A549 (cell line): ENCODE results near the gene FOXO6. TPM values are rescaled to one million over a fixed set of nuclear protein-coding genes. Genes with fewer than 3 reads are reported as not detected.

Source experiments
- ATAC-seq, 2 experiments: fragments of 200-7000 bp in 1 of 2; fragments of >200 bp in 1 of 2; cut with Nextera tagmentation in 1 of 2; cut with Tn5 transposase in 1 of 2; 3 replicates each; pipeline versions ENCODE4 v1.8.0 to v1.9.1; 2018 to 2020; ENCODE audit warnings: mild to moderate bottlenecking in 1 of 2, moderate library complexity in 1 of 2
- CTCF ChIA-PET: fragments of 300-600 bp; sonication (Branson Sonifier 250); formaldehyde crosslinking; extraction: SDS; loops from one replicate; lab custom pipeline; 2021; ENCODE audit warnings: antibody characterized with exemption, inconsistent platforms; lab: Yijun Ruan, JAX
- POLR2A ChIA-PET: fragments of 350-600 bp; formaldehyde crosslinking; extraction: SDS; loops from one replicate; lab custom pipeline; 2021; ENCODE audit warnings: antibody characterized with exemption, inconsistent platforms; lab: Yijun Ruan, JAX
- DNase-seq, 2 experiments: peaks; one replicate each; pipeline versions ENCODE4 v3.0.0 to v3.0.0-alpha.2; 2011 to 2016; ENCODE audit warnings: low read depth in 1 of 2, low spot score in 1 of 2
- FAIRE-seq: peaks from 2 replicates; lab custom pipeline; 2011; peaks lifted over from hg19 to GRCh38; lab: Jason Lieb, UNC
- H3K27ac ChIP-seq, 2 experiments: fragments of >200 bp; sonication (Bioruptor Twin); formaldehyde crosslinking; 3 replicates each; pipeline ENCODE4 v1.5.1; 2016 to 2017
- H3K4me1 ChIP-seq: fragments of >200 bp; sonication (Bioruptor Twin); formaldehyde crosslinking; 3 replicates; pipeline ENCODE4 v1.6.1; 2016
- H3K4me2 ChIP-seq: fragments of >200 bp; sonication (Bioruptor Twin); formaldehyde crosslinking; 3 replicates; pipeline ENCODE4 v1.6.1; 2016
- H3K4me3 ChIP-seq: fragments of >200 bp; sonication (Bioruptor Twin); formaldehyde crosslinking; 3 replicates; pipeline ENCODE4 v1.5.1; 2016
- H3K9me3 ChIP-seq: fragments of >200 bp; sonication (Bioruptor Twin); formaldehyde crosslinking; 3 replicates; pipeline ENCODE4 v1.6.1; 2016
- CHD4 ChIP-seq: fragments of 200-600 bp; sonication (generic); IDR thresholded peaks from 2 replicates; pipeline ENCODE4 v1.6.1; 2016; ENCODE audit warnings: antibody characterized with exemption, mild to moderate bottlenecking, borderline replicate concordance
- EHMT2 ChIP-seq: fragments of 200-600 bp; sonication (generic); IDR thresholded peaks from 2 replicates; pipeline ENCODE4 v1.6.1; 2016; ENCODE audit warnings: antibody characterized with exemption, low read depth, mild to moderate bottlenecking, moderate library complexity
- HDAC2 ChIP-seq: fragments of 200-600 bp; sonication (generic); IDR thresholded peaks from 2 replicates; pipeline ENCODE4 v1.6.1; 2016
- HOXA7 ChIP-seq: fragments of 250-450 bp; sonication (Bioruptor Pico); IDR thresholded peaks from 2 replicates; pipeline ENCODE4 v1.5.0; 2020; ENCODE audit warnings: mild to moderate bottlenecking, moderate library complexity
- HOXB5 ChIP-seq: fragments of 250-450 bp; sonication (Bioruptor Pico); IDR thresholded peaks from 2 replicates; pipeline ENCODE4 v1.5.0; 2020; ENCODE audit warnings: mild to moderate bottlenecking, moderate library complexity
- JUN ChIP-seq, 2 experiments: fragments of >200 bp; sonication (Bioruptor Twin); formaldehyde crosslinking; IDR thresholded peaks; 2 replicates in 1 of 2; 3 replicates in 1 of 2; pipeline ENCODE4 v1.6.1; 2016 to 2017
- MAFK ChIP-seq: fragments of 450-650 bp; IDR thresholded peaks from 2 replicates; pipeline ENCODE4 v1.6.1; 2014; ENCODE audit not compliant: partially characterized antibody
- MYC ChIP-seq: IDR thresholded peaks from 2 replicates; pipeline ENCODE4 v1.6.1; 2012; ENCODE audit warnings: mild to moderate bottlenecking, inconsistent platforms, low read length, improper control_type of control experiment, borderline replicate concordance
- NPAS2 ChIP-seq: fragments of 250-450 bp; sonication (Bioruptor Pico); IDR thresholded peaks from 2 replicates; pipeline ENCODE4 v1.8.0; 2022; ENCODE audit warnings: mild to moderate bottlenecking, moderate library complexity, borderline replicate concordance
- PHF8 ChIP-seq: fragments of 200-600 bp; sonication (generic); IDR thresholded peaks from 2 replicates; pipeline ENCODE4 v1.6.1; 2016; ENCODE audit warnings: low read depth, mild to moderate bottlenecking, antibody characterized with exemption, moderate library complexity, borderline replicate concordance
- POLR2AphosphoS2 ChIP-seq: conservative IDR thresholded peaks from 2 replicates; pipeline ENCODE4 v1.6.1; 2012; ENCODE audit warnings: low read length, improper control_type of control experiment, inconsistent platforms
- TFCP2L1 ChIP-seq: fragments of 250-450 bp; sonication (Bioruptor Pico); IDR thresholded peaks from 2 replicates; pipeline ENCODE4 v1.5.0; 2021; ENCODE audit warnings: mild to moderate bottlenecking
- ZSCAN20 ChIP-seq: fragments of 250-450 bp; sonication (Bioruptor Pico); IDR thresholded peaks from 2 replicates; pipeline ENCODE4 v1.8.0; 2022; ENCODE audit warnings: mild to moderate bottlenecking, moderate library complexity
- WGBS: methylation state at CpG from one replicate; pipeline ENCODE4 v1.1.6; 2017; ENCODE audit errors: missing lambda C conversion rate; 5-methylcytosine and 5-hydroxymethylcytosine counted together
- polyA plus RNA-seq, 4 experiments: library from polyadenylated mRNA; depleted of rRNA in 3 of 4; stranded (reverse); fragments of >200 nt; fragmentation: RNase III in 1 of 4; extraction: RNeasy Plus Mini Kit Qiagen cat#74134 plus additional on column Dnase treatment in 1 of 4; gene quantifications; 2 replicates in 3 of 4; 3 replicates in 1 of 4; pipeline ENCODE4 v1.2.3, GENCODE V29; 2011 to 2017
- TF ChIP-seq, protein P1 (sequence below): fragments of >200 bp; sonication (Bioruptor Twin); formaldehyde crosslinking; IDR thresholded peaks from 3 replicates; pipeline ENCODE4 v1.6.1; 2016
- TF ChIP-seq, protein P2 (sequence below): IDR thresholded peaks from 2 replicates; pipeline ENCODE4 v1.6.1; 2012; ENCODE audit warnings: low read depth, borderline replicate concordance
- TF ChIP-seq, protein P3 (sequence below): fragments of 200-600 bp; sonication (generic); IDR thresholded peaks from 2 replicates; pipeline ENCODE4 v1.6.1; 2016; ENCODE audit warnings: antibody characterized with exemption, mild to moderate bottlenecking, moderate library complexity
- TF ChIP-seq, protein P4 (sequence below): fragments of >200 bp; sonication (Bioruptor Twin); formaldehyde crosslinking; IDR thresholded peaks from 3 replicates; pipeline ENCODE4 v1.5.1; 2016

Gene FOXO6
- polyA plus RNA-seq, 2 of the 4 experiments (the other 2 are of a cell fraction), result 0.10 to 0.25 TPM

DNA sequence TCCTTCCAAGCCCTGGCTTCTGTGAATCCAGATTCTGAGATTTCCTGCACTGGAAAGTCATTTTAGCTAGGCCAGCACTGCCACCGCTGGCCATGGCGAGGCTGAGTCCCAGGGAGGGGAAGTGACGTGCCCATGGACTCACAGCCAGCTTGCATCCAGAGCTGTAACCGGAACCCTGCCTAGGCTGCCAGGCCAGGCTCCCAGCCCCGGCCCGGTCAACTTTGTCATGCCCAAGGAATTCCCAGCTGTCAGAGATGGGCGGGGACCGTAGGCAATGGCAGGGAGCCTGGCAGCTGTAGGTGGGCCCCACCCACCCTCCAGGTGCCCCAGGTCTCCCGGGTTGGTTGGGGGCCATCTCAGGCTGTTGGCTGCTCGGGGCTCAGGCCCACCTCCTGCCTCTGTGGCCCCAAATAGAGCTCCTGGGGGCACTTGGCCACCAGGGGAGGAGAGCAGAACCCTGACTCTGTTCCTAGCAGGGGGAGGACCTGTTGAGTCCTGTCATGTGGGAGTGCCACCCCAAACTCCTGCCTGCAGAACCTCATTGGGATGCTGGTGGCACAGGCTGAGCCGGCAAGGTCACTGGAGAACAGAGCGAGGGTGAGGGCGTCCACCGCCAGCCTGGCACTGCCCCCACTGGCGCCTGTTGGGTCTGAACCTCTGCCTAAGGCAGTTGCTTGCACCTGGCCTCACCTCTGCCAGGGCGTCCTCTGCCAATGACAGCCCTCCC, 57.8 kb downstream of the FOXO6 start:
- H3K4me2 ChIP-seq, result peak overlapping the region; percentile 50; the same call in 2 of the 3 replicates
- TF ChIP-seq, protein P1, sequence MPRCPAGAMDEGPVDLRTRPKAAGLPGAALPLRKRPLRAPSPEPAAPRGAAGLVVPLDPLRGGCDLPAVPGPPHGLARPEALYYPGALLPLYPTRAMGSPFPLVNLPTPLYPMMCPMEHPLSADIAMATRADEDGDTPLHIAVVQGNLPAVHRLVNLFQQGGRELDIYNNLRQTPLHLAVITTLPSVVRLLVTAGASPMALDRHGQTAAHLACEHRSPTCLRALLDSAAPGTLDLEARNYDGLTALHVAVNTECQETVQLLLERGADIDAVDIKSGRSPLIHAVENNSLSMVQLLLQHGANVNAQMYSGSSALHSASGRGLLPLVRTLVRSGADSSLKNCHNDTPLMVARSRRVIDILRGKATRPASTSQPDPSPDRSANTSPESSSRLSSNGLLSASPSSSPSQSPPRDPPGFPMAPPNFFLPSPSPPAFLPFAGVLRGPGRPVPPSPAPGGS, result no peak
- no peak for TF ChIP-seq NPAS2
- TF ChIP-seq POLR2AphosphoS2, result no peak
- TF ChIP-seq, protein P2, sequence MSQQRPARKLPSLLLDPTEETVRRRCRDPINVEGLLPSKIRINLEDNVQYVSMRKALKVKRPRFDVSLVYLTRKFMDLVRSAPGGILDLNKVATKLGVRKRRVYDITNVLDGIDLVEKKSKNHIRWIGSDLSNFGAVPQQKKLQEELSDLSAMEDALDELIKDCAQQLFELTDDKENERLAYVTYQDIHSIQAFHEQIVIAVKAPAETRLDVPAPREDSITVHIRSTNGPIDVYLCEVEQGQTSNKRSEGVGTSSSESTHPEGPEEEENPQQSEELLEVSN, result no peak
- TF ChIP-seq PHF8, result no peak
- TF ChIP-seq MYC, result no peak
- TF ChIP-seq, protein P3, sequence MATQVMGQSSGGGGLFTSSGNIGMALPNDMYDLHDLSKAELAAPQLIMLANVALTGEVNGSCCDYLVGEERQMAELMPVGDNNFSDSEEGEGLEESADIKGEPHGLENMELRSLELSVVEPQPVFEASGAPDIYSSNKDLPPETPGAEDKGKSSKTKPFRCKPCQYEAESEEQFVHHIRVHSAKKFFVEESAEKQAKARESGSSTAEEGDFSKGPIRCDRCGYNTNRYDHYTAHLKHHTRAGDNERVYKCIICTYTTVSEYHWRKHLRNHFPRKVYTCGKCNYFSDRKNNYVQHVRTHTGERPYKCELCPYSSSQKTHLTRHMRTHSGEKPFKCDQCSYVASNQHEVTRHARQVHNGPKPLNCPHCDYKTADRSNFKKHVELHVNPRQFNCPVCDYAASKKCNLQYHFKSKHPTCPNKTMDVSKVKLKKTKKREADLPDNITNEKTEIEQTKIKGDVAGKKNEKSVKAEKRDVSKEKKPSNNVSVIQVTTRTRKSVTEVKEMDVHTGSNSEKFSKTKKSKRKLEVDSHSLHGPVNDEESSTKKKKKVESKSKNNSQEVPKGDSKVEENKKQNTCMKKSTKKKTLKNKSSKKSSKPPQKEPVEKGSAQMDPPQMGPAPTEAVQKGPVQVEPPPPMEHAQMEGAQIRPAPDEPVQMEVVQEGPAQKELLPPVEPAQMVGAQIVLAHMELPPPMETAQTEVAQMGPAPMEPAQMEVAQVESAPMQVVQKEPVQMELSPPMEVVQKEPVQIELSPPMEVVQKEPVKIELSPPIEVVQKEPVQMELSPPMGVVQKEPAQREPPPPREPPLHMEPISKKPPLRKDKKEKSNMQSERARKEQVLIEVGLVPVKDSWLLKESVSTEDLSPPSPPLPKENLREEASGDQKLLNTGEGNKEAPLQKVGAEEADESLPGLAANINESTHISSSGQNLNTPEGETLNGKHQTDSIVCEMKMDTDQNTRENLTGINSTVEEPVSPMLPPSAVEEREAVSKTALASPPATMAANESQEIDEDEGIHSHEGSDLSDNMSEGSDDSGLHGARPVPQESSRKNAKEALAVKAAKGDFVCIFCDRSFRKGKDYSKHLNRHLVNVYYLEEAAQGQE, result no peak
- no peak for TF ChIP-seq TFCP2L1 (CRISPR knock-in tag)
- TF ChIP-seq JUN (IDR thresholded peaks at IDR 0.05), result no peak
- no peak for TF ChIP-seq EHMT2
- FAIRE-seq, result no peak
- peaks cover 15% of the 10 kb centered on the region for H3K4me1 ChIP-seq
- ATAC-seq, result peak; percentile 83
- no peaks in the 10 kb centered on the region for H3K9me3 ChIP-seq
- 67% methylated on average over 9 of the region's 16 CpGs for WGBS
- peak; percentile 67 to 73 for DNase-seq
- CTCF ChIA-PET, result interaction anchor here (1.1 to 11.3 kb wide), 11 partner anchors 11 to 152 kb away, joined by 3 to 146 read pairs (median 6); no protein-coding TSS in a partner anchor
- peak overlapping the region; percentile 7 to 69; a peak in 4 of 6 replicates for H3K27ac ChIP-seq
- POLR2A ChIA-PET, result interaction anchor here (1.1 kb wide), 1 partner anchor 58 kb away, joined by 3 read pairs; the partner anchor contains the start of gene FOXO6
- H3K4me3 ChIP-seq, result no peak overlapping the region

DNA sequence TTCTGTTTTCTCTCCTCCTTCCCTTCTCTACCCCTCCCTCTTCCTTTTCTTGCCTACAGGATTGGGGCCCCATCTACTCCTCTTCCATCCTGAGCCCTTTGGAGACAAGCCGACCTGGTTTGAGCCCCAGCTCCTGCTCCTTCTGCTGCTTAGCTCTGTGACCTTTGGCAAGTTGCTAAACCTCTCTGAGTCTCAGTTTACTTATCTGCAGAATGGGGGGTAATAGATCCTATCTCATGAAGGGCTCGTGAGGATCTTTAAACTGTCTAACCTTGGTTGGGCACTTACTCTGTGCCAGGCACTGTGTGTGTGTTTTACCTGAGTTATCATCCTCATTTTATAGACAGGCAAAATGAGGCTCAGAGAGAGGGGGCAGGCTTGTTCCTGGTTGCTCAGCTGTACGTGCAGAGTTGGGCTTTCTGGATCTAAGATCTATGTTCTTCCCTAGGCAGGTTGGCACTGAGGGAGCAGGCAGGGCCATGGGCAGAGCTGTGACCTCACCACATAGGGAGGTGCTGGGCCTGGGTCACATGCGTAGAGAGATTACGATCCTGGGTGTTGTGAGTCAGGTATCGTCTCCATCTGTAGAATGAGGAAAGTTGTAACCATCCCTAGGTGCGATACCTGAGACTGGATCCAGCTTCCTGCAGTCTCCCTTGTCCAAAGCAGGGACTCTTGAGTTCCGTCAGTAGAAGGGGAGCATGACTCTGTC, 58.5 kb downstream of the FOXO6 start:
- WGBS, result 98% methylated on average over 8 of the region's 8 CpGs
- TF ChIP-seq ZSCAN20, result no peak
- TF ChIP-seq HOXB5 (CRISPR knock-in tag), result no peak
- no peak for TF ChIP-seq NPAS2
- no peak for TF ChIP-seq MAFK
- no peak for TF ChIP-seq HDAC2
- TF ChIP-seq, protein P4, sequence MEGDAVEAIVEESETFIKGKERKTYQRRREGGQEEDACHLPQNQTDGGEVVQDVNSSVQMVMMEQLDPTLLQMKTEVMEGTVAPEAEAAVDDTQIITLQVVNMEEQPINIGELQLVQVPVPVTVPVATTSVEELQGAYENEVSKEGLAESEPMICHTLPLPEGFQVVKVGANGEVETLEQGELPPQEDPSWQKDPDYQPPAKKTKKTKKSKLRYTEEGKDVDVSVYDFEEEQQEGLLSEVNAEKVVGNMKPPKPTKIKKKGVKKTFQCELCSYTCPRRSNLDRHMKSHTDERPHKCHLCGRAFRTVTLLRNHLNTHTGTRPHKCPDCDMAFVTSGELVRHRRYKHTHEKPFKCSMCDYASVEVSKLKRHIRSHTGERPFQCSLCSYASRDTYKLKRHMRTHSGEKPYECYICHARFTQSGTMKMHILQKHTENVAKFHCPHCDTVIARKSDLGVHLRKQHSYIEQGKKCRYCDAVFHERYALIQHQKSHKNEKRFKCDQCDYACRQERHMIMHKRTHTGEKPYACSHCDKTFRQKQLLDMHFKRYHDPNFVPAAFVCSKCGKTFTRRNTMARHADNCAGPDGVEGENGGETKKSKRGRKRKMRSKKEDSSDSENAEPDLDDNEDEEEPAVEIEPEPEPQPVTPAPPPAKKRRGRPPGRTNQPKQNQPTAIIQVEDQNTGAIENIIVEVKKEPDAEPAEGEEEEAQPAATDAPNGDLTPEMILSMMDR, result no peak
- TF ChIP-seq EHMT2, result no peak
- TF ChIP-seq CHD4, result no peak
- no peak for TF ChIP-seq HOXA7
- Histone ChIP-seq H3K27ac (peak overlapping the region in 1 of 2 experiments; percentile 69; a peak in 2 of 6 replicates), H3K4me1 (peaks cover 15% of the 10 kb centered on the region), H3K4me2 (no peak overlapping the region), H3K9me3 (no peaks in the 10 kb centered on the region), H3K4me3 (no peak overlapping the region)
- POLR2A ChIA-PET, result interaction anchor here (1.1 kb wide), 1 partner anchor 59 kb away, joined by 3 read pairs; the partner anchor contains the start of gene FOXO6
- CTCF ChIA-PET, result interaction anchor here (1.0 to 11.3 kb wide), 5 partner anchors 10 to 153 kb away, joined by 3 to 146 read pairs (median 16); no protein-coding TSS in a partner anchor
- ATAC-seq (no peak), DNase-seq (no peak), FAIRE-seq (no peak)
